HEK293 (cell line): ENCODE results near the gene SYNM.

Experiments used
- BCL11A ChIP-seq: fragments of 450-650 bp; formaldehyde crosslinking; IDR thresholded peaks from 2 replicates; pipeline ENCODE4 v1.5.1; 2016; ENCODE audit warnings: low read depth, missing biosample characterization, missing genetic modification characterization
- EGR2 ChIP-seq: fragments of 450-650 bp; formaldehyde crosslinking; IDR thresholded peaks from 2 replicates; pipeline ENCODE4 v1.5.1; 2016; ENCODE audit warnings: low read depth, missing biosample characterization, missing genetic modification characterization
- GFI1B ChIP-seq: fragments of 450-650 bp; formaldehyde crosslinking; IDR thresholded peaks from 2 replicates; pipeline ENCODE4 v1.5.1; 2016; ENCODE audit warnings: missing biosample characterization, missing genetic modification characterization
- GLI2 ChIP-seq: fragments of 450-650 bp; formaldehyde crosslinking; IDR thresholded peaks from 2 replicates; pipeline ENCODE4; 2017; ENCODE audit warnings: missing biosample characterization, missing genetic modification characterization, low read depth, borderline replicate concordance
- IKZF3 ChIP-seq: fragments of 450-650 bp; IDR thresholded peaks from 2 replicates; pipeline ENCODE4 v1.5.0; 2018; ENCODE audit warnings: missing biosample characterization, mild to moderate bottlenecking, missing genetic modification characterization, moderate library complexity
- KLF10 ChIP-seq: fragments of 450-650 bp; IDR thresholded peaks from 2 replicates; pipeline ENCODE4 v1.5.1; 2018; ENCODE audit warnings: missing biosample characterization, mild to moderate bottlenecking, missing genetic modification characterization
- KLF7 ChIP-seq: fragments of 450-650 bp; formaldehyde crosslinking; IDR thresholded peaks from 2 replicates; pipeline ENCODE4 v1.5.1; 2016; ENCODE audit warnings: missing biosample characterization, missing genetic modification characterization, borderline replicate concordance
- OSR2 ChIP-seq: fragments of 450-650 bp; formaldehyde crosslinking; IDR thresholded peaks from 2 replicates; pipeline ENCODE4 v1.5.1; 2016; ENCODE audit warnings: missing biosample characterization, missing genetic modification characterization
- SALL2 ChIP-seq: fragments of 450-650 bp; formaldehyde crosslinking; IDR thresholded peaks from 2 replicates; pipeline ENCODE4 v1.5.0; 2017; ENCODE audit warnings: missing biosample characterization, mild to moderate bottlenecking, missing genetic modification characterization, borderline replicate concordance
- SP7 ChIP-seq: fragments of 450-650 bp; formaldehyde crosslinking; IDR thresholded peaks from 2 replicates; pipeline ENCODE4 v1.5.1; 2016; ENCODE audit warnings: missing biosample characterization, missing genetic modification characterization
- ZBTB1 ChIP-seq: fragments of 450-650 bp; formaldehyde crosslinking; IDR thresholded peaks from 2 replicates; pipeline ENCODE4 v1.5.1; 2016; ENCODE audit warnings: missing biosample characterization, missing genetic modification characterization
- ZBTB17 ChIP-seq: fragments of 450-650 bp; formaldehyde crosslinking; IDR thresholded peaks from 2 replicates; pipeline ENCODE4 v1.5.1; 2016; ENCODE audit warnings: missing biosample characterization, missing genetic modification characterization
- ZBTB21 ChIP-seq: fragments of 450-650 bp; formaldehyde crosslinking; IDR thresholded peaks from 2 replicates; pipeline ENCODE4 v1.5.1; 2017; ENCODE audit warnings: missing biosample characterization, missing genetic modification characterization
- ZBTB8A ChIP-seq: fragments of 450-650 bp; formaldehyde crosslinking; IDR thresholded peaks from 2 replicates; pipeline ENCODE4 v1.5.1; 2016; ENCODE audit warnings: missing biosample characterization, missing genetic modification characterization
- ZNF2 ChIP-seq: fragments of 450-650 bp; formaldehyde crosslinking; IDR thresholded peaks from 2 replicates; pipeline ENCODE4 v1.5.1; 2016; ENCODE audit warnings: missing biosample characterization, missing genetic modification characterization
- ZNF292 ChIP-seq: fragments of 450-650 bp; formaldehyde crosslinking; IDR thresholded peaks from 2 replicates; pipeline ENCODE4 v1.5.1; 2016; ENCODE audit warnings: low read depth, missing biosample characterization, missing genetic modification characterization, borderline replicate concordance
- ZNF324 ChIP-seq: fragments of 450-650 bp; formaldehyde crosslinking; IDR thresholded peaks from 2 replicates; pipeline ENCODE4 v1.5.1; 2016; ENCODE audit warnings: missing biosample characterization, missing genetic modification characterization
- ZNF544 ChIP-seq: fragments of 450-650 bp; formaldehyde crosslinking; IDR thresholded peaks from 2 replicates; pipeline ENCODE4 v1.5.0; 2017; ENCODE audit warnings: missing biosample characterization, missing genetic modification characterization
- ZNF555 ChIP-seq: fragments of 450-650 bp; formaldehyde crosslinking; conservative IDR thresholded peaks from 2 replicates; pipeline ENCODE4 v1.5.1; 2017; ENCODE audit warnings: missing biosample characterization, mild to moderate bottlenecking, missing genetic modification characterization, inconsistent platforms
- ZNF600 ChIP-seq: fragments of 450-650 bp; formaldehyde crosslinking; IDR thresholded peaks from 2 replicates; pipeline ENCODE4 v1.5.1; 2016; ENCODE audit warnings: missing biosample characterization, missing genetic modification characterization
- ZNF610 ChIP-seq: fragments of 450-650 bp; formaldehyde crosslinking; IDR thresholded peaks from 2 replicates; pipeline ENCODE4 v1.5.1; 2016; ENCODE audit warnings: missing biosample characterization, missing genetic modification characterization, borderline replicate concordance
- ZNF629 ChIP-seq: fragments of 450-650 bp; formaldehyde crosslinking; IDR thresholded peaks from 2 replicates; pipeline ENCODE4 v1.5.1; 2017; ENCODE audit warnings: missing biosample characterization, missing genetic modification characterization
- ZNF654 ChIP-seq: fragments of 450-650 bp; formaldehyde crosslinking; IDR thresholded peaks from 2 replicates; pipeline ENCODE4 v1.5.1; 2016; ENCODE audit warnings: low read depth, missing biosample characterization, missing genetic modification characterization
- ZNF670 ChIP-seq: fragments of 450-650 bp; formaldehyde crosslinking; IDR thresholded peaks from 2 replicates; pipeline ENCODE4 v1.5.1; 2016; ENCODE audit warnings: missing biosample characterization, missing genetic modification characterization, low read depth
- ZNF701 ChIP-seq: fragments of 450-650 bp; formaldehyde crosslinking; IDR thresholded peaks from 2 replicates; pipeline ENCODE4 v1.5.1; 2016; ENCODE audit warnings: missing biosample characterization, missing genetic modification characterization
- ZNF776 ChIP-seq: fragments of 450-650 bp; formaldehyde crosslinking; IDR thresholded peaks from 2 replicates; pipeline ENCODE4 v1.5.0; 2017; ENCODE audit warnings: missing biosample characterization, missing genetic modification characterization, borderline replicate concordance
- ZNF837 ChIP-seq: fragments of 450-650 bp; formaldehyde crosslinking; IDR thresholded peaks from 2 replicates; pipeline ENCODE4 v1.5.1; 2016; ENCODE audit warnings: missing biosample characterization, missing genetic modification characterization
- TF ChIP-seq, protein P1 (sequence below): fragments of 450-650 bp; formaldehyde crosslinking; IDR thresholded peaks from 2 replicates; pipeline ENCODE4 v1.5.1; 2017; ENCODE audit warnings: missing biosample characterization, missing genetic modification characterization
- TF ChIP-seq, protein P2 (sequence below): fragments of 450-650 bp; formaldehyde crosslinking; IDR thresholded peaks from 2 replicates; pipeline ENCODE4 v1.5.1; 2016; ENCODE audit warnings: missing biosample characterization, missing genetic modification characterization
- TF ChIP-seq, protein P3 (sequence below): fragments of 450-650 bp; formaldehyde crosslinking; IDR thresholded peaks from 2 replicates; pipeline ENCODE4 v1.5.1; 2016; ENCODE audit warnings: missing biosample characterization, missing genetic modification characterization
- TF ChIP-seq, protein P4 (sequence below): fragments of 450-650 bp; formaldehyde crosslinking; IDR thresholded peaks from 2 replicates; pipeline ENCODE4 v1.5.1; 2016; ENCODE audit warnings: missing biosample characterization, missing genetic modification characterization
- TF ChIP-seq, protein P5 (sequence below): fragments of 450-650 bp; formaldehyde crosslinking; IDR thresholded peaks from 2 replicates; pipeline ENCODE4 v1.5.1; 2016; ENCODE audit warnings: missing biosample characterization, missing genetic modification characterization

SYNM gene

DNA sequence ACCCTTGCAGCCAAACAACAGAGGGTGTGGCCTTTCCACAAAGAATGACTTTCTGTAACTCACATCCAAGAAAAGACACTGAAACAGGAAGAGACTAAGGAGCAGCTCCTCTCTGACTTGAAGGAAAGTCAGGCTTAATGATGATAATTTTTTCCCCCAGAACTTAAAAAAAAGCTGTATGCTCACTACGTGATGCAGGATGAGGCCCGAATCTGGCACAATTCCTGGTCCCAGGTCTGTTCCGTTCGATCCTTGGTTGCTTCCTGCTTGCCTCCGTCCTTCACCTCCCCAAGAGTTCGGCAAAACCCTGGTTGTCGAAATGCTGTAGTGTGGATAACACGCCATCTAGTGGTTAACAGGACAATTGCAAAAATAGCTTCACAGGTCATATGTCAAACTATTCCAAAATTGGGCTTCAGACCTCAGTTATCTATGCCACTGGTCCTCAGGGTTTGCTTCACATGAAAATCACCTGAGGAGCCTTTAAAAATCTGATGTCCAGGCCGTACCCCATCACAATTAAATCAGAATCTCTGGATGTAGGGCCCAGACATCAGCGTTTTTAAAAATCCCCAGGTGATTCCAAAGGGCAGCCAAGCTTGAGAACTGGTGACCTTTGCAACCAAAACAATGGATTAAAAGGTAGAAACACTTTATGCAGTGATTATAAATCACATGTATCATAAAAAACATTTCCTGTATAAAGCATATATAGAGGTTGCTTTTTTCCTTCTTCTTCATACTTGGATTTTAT lies 28.1 kb upstream of the SYNM start (continued):
- TF ChIP-seq, protein P1, sequence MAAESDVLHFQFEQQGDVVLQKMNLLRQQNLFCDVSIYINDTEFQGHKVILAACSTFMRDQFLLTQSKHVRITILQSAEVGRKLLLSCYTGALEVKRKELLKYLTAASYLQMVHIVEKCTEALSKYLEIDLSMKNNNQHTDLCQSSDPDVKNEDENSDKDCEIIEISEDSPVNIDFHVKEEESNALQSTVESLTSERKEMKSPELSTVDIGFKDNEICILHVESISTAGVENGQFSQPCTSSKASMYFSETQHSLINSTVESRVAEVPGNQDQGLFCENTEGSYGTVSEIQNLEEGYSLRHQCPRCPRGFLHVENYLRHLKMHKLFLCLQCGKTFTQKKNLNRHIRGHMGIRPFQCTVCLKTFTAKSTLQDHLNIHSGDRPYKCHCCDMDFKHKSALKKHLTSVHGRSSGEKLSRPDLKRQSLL (tag by site-specific recombination) = no peak
- TF ChIP-seq OSR2 (tag by site-specific recombination) (no peak), ZNF2 (tag by site-specific recombination) (peak; percentile 87), ZNF555 (tag by site-specific recombination) (no peak), IKZF3 (tag by site-specific recombination) (peak; percentile 81), EGR2 (tag by site-specific recombination) (no peak), ZNF544 (no peak), ZBTB8A (no peak), ZNF837 (tag by site-specific recombination) (no peak), ZNF629 (no peak), KLF10 (no peak), ZNF776 (tag by site-specific recombination) (no peak), ZNF670 (tag by site-specific recombination) (no peak), ZNF701 (tag by site-specific recombination) (no peak), ZNF600 (peak; percentile 42; the same call in 1 of the 2 replicates), ZBTB21 (no peak), ZNF292 (tag by site-specific recombination) (no peak), ZNF610 (tag by site-specific recombination) (no peak), ZBTB1 (no peak), SALL2 (tag by site-specific recombination) (no peak), GLI2 (tag by site-specific recombination) (no peak), ZNF324 (tag by site-specific recombination) (no peak), ZBTB17 (tag by site-specific recombination) (peak; percentile 79), SP7 (tag by site-specific recombination) (0 out of 2 replicates have a peak, but pooled peaks have one; percentile 22), KLF7 (tag by site-specific recombination) (no peak), BCL11A (tag by site-specific recombination) (no peak), GFI1B (tag by site-specific recombination) (no peak), ZNF654 (peak; percentile 84)
- TF ChIP-seq, protein P2, sequence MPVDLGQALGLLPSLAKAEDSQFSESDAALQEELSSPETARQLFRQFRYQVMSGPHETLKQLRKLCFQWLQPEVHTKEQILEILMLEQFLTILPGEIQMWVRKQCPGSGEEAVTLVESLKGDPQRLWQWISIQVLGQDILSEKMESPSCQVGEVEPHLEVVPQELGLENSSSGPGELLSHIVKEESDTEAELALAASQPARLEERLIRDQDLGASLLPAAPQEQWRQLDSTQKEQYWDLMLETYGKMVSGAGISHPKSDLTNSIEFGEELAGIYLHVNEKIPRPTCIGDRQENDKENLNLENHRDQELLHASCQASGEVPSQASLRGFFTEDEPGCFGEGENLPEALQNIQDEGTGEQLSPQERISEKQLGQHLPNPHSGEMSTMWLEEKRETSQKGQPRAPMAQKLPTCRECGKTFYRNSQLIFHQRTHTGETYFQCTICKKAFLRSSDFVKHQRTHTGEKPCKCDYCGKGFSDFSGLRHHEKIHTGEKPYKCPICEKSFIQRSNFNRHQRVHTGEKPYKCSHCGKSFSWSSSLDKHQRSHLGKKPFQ (tag by site-specific recombination) = no peak
- TF ChIP-seq, protein P3, sequence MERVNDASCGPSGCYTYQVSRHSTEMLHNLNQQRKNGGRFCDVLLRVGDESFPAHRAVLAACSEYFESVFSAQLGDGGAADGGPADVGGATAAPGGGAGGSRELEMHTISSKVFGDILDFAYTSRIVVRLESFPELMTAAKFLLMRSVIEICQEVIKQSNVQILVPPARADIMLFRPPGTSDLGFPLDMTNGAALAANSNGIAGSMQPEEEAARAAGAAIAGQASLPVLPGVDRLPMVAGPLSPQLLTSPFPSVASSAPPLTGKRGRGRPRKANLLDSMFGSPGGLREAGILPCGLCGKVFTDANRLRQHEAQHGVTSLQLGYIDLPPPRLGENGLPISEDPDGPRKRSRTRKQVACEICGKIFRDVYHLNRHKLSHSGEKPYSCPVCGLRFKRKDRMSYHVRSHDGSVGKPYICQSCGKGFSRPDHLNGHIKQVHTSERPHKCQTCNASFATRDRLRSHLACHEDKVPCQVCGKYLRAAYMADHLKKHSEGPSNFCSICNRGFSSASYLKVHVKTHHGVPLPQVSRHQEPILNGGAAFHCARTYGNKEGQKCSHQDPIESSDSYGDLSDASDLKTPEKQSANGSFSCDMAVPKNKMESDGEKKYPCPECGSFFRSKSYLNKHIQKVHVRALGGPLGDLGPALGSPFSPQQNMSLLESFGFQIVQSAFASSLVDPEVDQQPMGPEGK (tag by site-specific recombination) = no peak
- TF ChIP-seq, protein P4, sequence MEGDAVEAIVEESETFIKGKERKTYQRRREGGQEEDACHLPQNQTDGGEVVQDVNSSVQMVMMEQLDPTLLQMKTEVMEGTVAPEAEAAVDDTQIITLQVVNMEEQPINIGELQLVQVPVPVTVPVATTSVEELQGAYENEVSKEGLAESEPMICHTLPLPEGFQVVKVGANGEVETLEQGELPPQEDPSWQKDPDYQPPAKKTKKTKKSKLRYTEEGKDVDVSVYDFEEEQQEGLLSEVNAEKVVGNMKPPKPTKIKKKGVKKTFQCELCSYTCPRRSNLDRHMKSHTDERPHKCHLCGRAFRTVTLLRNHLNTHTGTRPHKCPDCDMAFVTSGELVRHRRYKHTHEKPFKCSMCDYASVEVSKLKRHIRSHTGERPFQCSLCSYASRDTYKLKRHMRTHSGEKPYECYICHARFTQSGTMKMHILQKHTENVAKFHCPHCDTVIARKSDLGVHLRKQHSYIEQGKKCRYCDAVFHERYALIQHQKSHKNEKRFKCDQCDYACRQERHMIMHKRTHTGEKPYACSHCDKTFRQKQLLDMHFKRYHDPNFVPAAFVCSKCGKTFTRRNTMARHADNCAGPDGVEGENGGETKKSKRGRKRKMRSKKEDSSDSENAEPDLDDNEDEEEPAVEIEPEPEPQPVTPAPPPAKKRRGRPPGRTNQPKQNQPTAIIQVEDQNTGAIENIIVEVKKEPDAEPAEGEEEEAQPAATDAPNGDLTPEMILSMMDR (tag by site-specific recombination) = peak; percentile 70; the same call in 1 of the 2 replicates
- TF ChIP-seq, protein P5, sequence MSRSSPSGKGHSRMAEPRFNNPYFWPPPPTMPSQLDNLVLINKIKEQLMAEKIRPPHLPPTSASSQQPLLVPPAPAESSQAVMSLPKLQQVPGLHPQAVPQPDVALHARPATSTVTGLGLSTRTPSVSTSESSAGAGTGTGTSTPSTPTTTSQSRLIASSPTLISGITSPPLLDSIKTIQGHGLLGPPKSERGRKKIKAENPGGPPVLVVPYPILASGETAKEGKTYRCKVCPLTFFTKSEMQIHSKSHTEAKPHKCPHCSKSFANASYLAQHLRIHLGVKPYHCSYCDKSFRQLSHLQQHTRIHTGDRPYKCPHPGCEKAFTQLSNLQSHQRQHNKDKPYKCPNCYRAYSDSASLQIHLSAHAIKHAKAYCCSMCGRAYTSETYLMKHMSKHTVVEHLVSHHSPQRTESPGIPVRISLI (tag by site-specific recombination) = no peak
